ENCODE data around the gene PYROXD2.

- TF ChIP-seq CREB1 (IDR thresholded peaks at IDR 0.05; ENCODE audit: low read depth) (no peak), TAF1 (IDR thresholded peaks at IDR 0.05; ENCODE audit: low read depth) (no peak), CEBPB (IDR thresholded peaks at IDR 0.05) (no peak), NFIC (IDR thresholded peaks at IDR 0.05) (no peak), EP300 (IDR thresholded peaks at IDR 0.05; ENCODE audit: borderline replicate concordance) (no peak)
- TF ChIP-seq, protein P1, sequence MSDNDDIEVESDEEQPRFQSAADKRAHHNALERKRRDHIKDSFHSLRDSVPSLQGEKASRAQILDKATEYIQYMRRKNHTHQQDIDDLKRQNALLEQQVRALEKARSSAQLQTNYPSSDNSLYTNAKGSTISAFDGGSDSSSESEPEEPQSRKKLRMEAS (IDR thresholded peaks at IDR 0.05) = no peak
Observed at GRCh38 chr10:98337484-98337883, 77.5 kb downstream of the PYROXD2 start.
